Hepatic stellate cell (primary cell): ENCODE results near the gene RAB37.

Source experiments
- DNase-seq: peaks from one replicate; pipeline ENCODE4 v3.0.0; 2011; ENCODE audit warnings: low spot score

RAB37 gene

DNA sequence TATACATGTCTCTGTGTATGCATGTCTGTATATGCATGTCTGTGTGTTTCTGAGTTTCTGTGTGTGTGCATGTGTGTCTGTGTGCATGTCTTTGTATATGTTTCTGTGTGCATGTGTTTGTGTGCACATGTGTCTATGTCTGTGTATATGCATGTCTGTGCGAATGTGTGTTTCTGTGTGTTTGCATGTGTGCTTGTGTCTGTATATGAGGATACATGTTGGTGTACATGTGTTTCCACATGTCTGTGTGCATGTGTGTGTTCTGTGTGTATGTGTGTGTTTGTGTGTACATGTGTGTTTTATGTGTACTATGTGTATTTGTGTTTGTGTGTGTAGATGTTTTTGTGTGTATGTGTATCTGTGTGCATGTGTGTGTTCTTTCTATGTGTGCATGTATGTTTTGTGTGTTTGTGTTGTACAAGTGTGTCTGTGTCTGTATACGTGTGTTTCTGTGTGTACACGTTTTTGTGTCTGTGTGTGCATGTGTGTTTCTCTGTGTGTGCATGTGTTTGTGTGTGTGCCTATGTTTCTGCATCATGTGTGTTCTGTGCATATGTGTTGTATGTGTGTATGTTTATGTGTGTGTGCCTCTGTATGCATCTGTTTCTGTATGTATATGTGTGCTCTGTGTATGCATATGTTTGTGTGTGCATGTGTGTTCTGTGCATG lies 8.9 kb upstream of the RAB37 start:
- DNase-seq: no peak

GRCh38 chr17:74728702-74729075 lies 8.4 kb upstream of the RAB37 start:
- no peak for DNase-seq

DNA sequence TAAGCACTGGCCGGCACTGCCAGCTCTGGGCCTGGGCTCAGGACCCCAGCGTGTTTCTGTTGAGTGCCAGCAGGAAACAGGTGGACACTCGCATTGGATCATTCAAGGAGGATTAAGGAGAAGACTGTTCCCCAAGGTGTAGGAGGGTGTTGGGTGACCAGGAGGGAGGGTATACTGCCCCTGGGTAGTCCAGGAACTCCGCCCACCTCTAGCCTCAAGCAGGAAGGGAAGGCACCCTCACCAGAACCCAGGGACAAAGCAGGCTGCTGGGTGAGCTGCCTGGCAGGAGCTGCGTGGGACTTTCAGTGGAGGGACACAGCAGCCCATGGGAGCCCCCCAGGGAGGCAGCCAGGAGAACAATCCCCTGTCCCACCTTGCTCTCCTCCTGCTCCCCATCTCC lies 7.7 kb upstream of the RAB37 start:
- DNase-seq: no peak

DNA sequence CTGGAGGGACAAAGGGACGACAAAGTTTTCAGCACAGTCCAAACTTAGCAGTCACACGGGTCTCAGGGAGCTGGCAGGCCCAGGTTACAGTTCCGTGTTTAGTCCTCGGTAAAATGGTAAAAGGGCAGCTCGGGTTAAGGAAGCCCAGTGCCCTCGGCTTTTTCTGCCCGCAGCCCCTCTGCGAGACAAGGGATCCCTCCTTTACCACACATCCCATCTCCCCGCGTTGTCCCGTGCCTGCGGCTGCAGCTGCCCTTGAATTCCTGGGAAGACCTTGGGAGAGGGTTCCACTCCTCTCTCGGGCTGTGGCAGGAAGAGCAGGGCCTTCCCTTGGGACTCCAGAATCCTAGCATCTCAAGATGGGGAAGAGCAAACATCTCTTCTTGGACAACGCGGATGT lies 7.2 kb upstream of the RAB37 start:
- DNase-seq: no peak

DNA sequence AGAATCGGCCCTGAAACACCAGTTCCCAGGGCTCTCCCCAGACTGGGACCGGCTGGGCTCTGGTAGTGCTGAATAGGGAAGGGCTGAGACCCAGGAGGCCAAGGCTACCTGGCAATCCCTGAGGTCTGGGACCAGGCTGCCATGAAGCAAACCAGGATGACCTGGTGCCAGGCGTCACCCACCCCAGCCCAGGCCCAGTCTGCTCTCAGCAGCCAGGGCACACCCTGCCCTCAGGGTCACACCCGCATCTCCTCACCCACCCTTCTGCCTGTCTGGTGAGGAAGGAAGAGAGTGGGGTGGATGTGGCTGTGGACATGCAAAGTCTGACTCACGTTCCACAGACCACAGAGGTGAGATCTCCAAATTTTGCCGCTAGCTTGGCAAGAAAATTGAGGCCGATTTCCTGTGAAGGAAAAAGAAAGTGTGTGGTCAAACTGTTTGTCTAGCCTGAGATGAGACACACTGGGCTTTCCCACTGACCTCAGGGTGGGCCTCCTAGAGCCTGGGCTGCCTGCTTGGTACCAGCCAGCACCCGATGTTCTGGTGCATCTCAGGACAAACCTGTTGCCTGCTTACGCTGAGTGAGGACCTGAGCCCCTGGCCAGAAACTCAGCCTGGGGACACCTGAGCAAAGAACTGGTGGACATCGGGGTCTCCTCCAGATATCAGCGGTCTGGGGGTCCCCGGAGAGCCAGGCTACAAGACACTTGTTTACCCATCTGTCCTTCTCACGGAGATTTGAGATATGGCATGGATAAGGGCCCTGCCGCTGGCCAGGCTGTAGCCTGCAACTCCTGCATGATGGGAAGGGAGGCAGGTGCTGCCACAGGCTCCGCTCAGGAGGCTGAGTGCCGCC lies 6.3 kb upstream of the RAB37 start:
- DNase-seq: no peak

DNA sequence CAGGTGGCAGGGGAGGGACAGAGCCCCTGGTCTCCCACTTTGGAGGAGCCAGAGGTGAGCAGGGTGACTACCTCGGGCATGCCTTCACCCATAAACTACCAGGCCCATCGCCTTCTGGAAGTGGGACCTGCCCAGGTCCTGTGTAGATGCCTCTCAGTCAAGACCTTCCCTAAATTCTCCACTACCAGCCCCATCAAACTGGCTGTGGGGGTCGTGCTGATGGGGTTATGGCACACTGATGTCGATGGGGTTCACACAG lies 5.8 kb upstream of the RAB37 start:
- no peak for DNase-seq

GRCh38 chr17:74732042-74732867 lies 4.8 kb upstream of the RAB37 start:
- DNase-seq: no peak

DNA sequence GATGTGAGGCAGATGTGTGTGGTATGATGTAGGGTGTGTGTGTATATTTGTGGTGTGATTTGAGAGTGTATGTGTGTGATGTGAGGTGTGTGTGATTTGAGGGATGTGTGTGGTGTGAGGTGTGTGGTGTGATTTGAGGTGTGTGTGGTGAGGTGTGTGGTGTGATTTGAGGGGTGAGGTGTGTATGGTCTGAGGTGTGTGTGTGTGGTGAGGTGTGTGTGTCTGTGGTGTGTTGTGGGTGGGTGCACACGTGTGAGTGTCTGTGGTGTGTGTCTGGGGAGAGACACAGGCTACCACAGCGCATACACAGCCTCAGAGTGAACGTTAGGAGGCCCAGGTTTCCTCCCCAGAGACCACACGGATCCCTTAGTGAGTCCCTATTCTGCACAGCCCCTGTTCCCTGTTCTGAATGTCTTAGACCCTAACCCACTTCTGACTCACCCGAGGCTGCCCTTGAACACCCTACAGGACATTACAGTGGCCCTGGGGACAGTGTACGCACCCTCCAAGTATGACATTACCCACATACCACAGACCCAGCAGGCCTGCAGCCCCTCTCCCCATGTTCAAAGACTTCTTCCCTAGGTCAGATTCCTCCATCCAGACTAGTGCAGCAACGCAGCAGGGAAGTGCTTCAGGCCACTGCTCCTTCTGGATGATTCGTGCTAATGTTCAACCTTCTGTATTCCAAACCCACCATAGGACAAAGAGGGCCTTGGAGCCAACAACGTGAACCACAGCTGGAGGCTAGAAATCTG lies 3.5 kb upstream of the RAB37 start:
- no peak for DNase-seq

DNA sequence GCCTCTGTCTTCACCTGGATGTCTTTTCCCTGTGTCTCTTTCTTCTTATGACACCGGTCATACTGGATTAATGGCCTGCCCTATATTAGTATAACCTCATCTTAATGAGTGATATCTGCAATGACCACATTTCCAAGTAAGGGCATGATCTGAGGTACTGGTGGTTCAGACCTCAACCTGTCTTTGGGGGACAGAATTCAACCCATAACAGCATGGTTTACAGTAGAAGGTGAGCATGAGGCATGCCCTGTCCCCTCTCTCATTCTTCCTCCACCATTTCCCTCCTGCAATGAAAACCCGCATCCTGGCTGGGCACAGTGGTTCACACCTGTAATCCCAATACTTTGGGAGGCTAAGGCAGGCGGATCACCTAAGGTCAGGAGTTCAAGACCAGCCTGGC lies 2.8 kb upstream of the RAB37 start:
- DNase-seq: no peak

DNA sequence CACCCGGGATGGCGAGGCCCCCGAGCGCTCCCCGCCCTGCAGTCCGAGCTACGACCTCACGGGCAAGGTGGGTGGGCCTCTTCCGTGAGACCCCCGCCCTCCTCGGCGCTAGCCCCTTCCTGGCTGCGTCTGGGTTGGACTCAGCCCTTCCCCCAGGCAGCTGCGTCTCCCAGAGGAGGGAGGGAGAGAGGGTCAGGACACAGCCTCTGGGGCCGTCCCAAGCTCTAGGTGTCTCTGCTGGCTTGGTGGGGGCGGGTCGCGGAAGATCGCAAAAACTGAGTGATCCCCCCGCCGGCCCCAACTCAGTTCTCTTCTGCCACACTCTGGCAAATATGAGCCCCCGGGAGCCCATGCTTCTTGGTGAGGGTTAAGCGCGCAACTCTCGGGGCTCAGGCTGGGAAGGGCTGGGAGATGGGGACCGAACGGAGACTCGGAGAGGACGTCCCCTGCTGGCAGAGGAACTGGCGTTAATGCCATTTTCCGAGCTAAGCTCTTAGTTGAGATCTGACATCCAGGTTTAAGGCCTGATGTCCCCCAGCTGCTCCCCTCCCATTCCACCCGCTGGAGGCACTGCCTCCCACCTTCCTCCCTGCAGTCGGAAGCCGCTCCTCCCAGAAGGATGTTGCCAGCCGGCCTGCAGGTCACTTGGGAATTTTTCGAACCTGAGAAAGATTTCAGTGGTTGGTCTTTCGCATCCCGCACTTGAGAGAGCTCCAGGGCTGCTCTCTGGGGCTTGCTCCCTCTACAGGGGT lies 419 bp downstream of the RAB37 start:
- no peak for DNase-seq

GRCh38 chr17:74738051-74738996 lies 1.3 kb downstream of the RAB37 start:
- no peak for DNase-seq

DNA sequence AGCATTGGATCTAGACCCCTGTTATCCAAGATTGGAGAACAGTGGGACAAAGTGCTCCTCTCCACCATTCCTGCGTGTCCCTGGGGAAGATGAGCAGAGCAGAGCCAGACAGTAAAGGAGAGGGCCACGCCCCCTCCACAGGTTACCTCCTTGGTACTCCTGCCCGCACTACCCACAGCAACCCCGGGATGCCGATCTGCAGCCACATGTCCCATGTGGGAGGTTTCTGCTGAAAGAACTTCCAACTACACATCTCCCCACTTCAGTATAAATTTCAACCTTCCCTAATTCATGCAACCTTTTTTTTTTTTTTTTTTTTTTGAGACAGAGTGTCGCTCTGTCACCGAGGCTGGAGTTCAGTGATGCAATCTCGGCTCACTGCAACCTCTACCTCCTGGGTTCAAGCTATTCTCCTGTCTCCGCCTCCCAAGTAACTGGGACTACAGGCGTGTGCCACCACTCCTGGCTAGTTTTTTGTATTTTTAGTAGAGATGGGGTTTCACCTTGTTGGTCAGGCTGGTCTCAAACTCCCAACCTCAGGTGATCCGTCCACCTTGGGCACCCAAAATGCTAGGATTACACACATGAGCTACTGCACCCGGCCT lies 2.3 kb downstream of the RAB37 start:
- no peak for DNase-seq

DNA sequence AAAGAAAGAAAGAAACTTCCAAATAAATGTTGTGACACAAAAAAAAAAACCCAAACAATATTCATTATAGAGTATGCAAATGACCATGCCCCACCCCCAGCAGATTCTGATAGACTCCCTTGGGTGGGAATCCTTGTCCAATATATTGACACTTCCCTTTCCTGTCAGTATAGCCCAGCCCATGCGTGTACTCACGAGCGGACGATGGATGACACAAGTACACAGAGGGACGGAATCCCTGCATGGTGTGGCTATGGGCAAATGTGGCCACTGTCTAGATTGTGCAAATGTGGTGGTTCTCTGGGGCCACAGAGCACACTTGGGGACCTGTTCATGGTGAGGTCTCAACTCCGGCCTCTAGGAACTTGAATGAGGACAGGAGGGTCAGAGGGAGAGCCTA lies 3.1 kb downstream of the RAB37 start:
- DNase-seq: no peak

- DNase-seq: no peak
These were observed 3.8 kb downstream of the RAB37 start for GRCh38 chr17:74740641-74741387.

DNA sequence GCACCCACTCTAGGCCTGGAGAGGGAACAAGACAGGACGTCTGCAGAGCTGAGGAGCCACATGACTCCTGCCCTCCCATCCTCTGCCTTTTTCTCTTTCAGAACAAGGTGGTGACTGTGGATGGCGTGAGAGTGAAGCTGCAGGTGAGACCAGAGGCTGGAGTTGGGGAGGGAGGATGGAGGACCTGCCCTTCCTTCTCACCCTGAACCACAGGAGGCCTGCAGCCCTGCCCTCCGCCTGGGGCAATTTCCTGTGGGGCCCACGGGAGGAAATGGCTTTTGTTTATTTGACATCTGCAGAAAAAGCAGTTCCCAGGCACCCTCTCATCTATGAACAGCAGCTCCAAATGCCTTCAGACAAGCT lies 5.1 kb downstream of the RAB37 start:
- DNase-seq: no peak

- no peak for DNase-seq
These were observed 6.0 kb downstream of the RAB37 start for GRCh38 chr17:74742978-74743545.

GRCh38 chr17:74743755-74744154 lies 6.7 kb downstream of the RAB37 start:
- no peak for DNase-seq

DNA sequence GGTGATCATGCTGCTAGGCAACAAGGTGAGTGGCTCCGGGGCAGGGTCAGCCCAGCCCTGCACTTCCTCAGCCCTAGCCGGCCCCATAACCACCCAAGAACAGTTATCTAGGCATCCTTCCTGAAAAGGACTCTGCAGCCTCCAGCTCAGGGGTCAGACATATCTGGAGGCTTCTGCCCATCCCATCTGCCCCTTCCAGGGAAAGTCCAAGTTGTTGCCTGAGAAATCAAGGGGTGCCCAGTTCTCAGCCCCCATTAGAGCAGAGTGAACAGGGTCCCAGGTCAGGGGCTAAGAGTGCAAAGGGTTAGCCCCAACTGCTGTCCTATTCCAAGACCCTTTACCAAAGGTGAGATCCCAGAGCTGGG lies 7.3 kb downstream of the RAB37 start:
- no peak for DNase-seq
